ENCODE measurements around the gene ZNF304. TPM values are rescaled to one million over a fixed set of nuclear protein-coding genes. Genes with fewer than 3 reads are reported as not detected.
A peak's percentile ranks its signal among the peaks of the same experiment; 100 is the strongest.

The ZNF304 gene
- total RNA-seq, 1 experiment from 2014 or later = 8.1 TPM

DNA sequence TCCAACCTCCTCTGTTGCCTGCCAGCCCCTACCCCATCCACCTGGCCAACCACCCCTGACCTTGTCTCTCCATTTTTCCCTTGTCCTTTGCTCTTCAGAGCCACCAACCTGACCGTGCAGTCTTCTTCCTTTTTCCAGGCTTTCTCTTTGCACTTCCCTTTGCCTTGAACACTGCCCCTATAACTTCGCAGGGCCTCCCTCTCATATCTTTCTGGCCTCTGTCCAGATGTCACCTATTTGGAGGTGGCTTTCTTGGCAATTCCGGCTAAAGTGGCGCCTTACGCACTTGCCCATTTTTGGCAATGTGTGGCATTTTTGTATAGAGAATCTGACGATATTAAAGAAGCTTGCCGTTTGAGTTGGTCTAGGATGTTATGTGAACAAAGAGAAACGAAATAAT is 30.0 kb upstream of the ZNF304 start:
- peak overlapping the region; percentile 94 for H3K9ac ChIP-seq (ENCODE audit: low read length)
- CTCF ChIA-PET = interaction anchor here (0.6 kb wide), 1 partner anchor 26 kb away, joined by 3 read pairs; no protein-coding TSS in a partner anchor
- no peaks in the 10 kb centered on the region for H3K9me2 ChIP-seq (replicated peaks; ENCODE audit: low read length)
- H3K4me1 ChIP-seq (ENCODE audit: insufficient read depth, low read length) = peaks cover 23% of the 10 kb centered on the region
- BruUV-seq (replicated peaks) = no TSS peak
- intact Hi-C loops (cut with micrococcal nuclease) = no loop called here
- peaks cover 33% of the 10 kb centered on the region for H3K79me2 ChIP-seq (ENCODE audit: low read length)
- peak overlapping the region; percentile 94 for H3K4me2 ChIP-seq (ENCODE audit: low read length)
- no peaks in the 10 kb centered on the region for H3F3A ChIP-seq (ENCODE audit: low read length, unreplicated experiment)
- DNase-seq = no peak
- peak overlapping the region; percentile 87 for H2AFZ ChIP-seq (ENCODE audit: low read length)
- H3K27ac ChIP-seq (ENCODE audit: low read length) = no peak overlapping the region
- H4K20me1 ChIP-seq (ENCODE audit: low read length) = no peaks in the 10 kb centered on the region
- TF ChIP-seq EZH2 (IDR thresholded peaks at IDR 0.05; ENCODE audit: low read length, unreplicated experiment) (no peak), EZH2phosphoT487 (IDR thresholded peaks at IDR 0.05; ENCODE audit: borderline replicate concordance, low read length) (no peak)
- TF ChIP-seq, protein P1, sequence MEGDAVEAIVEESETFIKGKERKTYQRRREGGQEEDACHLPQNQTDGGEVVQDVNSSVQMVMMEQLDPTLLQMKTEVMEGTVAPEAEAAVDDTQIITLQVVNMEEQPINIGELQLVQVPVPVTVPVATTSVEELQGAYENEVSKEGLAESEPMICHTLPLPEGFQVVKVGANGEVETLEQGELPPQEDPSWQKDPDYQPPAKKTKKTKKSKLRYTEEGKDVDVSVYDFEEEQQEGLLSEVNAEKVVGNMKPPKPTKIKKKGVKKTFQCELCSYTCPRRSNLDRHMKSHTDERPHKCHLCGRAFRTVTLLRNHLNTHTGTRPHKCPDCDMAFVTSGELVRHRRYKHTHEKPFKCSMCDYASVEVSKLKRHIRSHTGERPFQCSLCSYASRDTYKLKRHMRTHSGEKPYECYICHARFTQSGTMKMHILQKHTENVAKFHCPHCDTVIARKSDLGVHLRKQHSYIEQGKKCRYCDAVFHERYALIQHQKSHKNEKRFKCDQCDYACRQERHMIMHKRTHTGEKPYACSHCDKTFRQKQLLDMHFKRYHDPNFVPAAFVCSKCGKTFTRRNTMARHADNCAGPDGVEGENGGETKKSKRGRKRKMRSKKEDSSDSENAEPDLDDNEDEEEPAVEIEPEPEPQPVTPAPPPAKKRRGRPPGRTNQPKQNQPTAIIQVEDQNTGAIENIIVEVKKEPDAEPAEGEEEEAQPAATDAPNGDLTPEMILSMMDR (conservative IDR thresholded peaks at IDR 0.05; ENCODE audit: low read depth, low read length) = no peak
- POLR2A ChIA-PET (ENCODE audit: unreplicated experiment) = interaction anchor here (0.6 kb wide), 1 partner anchor 44 kb away, joined by 4 read pairs; no protein-coding TSS in a partner anchor
- no peaks in the 10 kb centered on the region for H3K27me3 ChIP-seq (ENCODE audit: low read length)
- H3K9me3 ChIP-seq (ENCODE audit: low read length) = no peaks in the 10 kb centered on the region
- H3K4me3 ChIP-seq (ENCODE audit: low read length) = peak overlapping the region; percentile 88
- peaks cover 24% of the 10 kb centered on the region for H3K36me3 ChIP-seq (ENCODE audit: low read depth, low read length)
- no peak for ATAC-seq

DNA sequence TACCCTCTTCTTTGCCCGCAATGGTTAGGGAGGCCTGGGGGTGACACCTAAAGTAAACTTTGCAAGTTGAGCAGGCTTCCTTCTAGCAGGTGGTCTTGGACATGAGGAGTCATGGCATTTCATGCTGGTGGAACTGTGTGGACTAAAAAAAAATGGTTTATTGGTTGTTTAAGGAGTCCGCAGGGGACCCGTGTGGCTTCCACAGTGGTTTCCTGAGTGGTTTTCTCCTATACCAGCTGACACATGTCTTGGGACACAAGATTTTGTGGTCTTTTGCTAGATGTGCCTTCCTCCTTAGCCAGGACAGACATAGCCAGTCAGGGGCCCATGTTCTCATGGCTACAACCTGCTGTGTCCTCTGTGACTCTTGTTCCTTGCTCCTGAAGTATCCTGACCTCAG is 29.3 kb upstream of the ZNF304 start:
- no peak for TF ChIP-seq EZH2 (IDR thresholded peaks at IDR 0.05; ENCODE audit: low read length, unreplicated experiment)
- TF ChIP-seq, protein P1 (conservative IDR thresholded peaks at IDR 0.05; ENCODE audit: low read depth, low read length) = no peak
- TF ChIP-seq EZH2phosphoT487 (IDR thresholded peaks at IDR 0.05; ENCODE audit: borderline replicate concordance, low read length) = no peak
- DNase-seq (no peak), ATAC-seq (no peak)
- intact Hi-C loops (cut with micrococcal nuclease) = no loop called here
- BruUV-seq (replicated peaks) = no TSS peak
- H3K9ac ChIP-seq (ENCODE audit: low read length) = no peak overlapping the region
- H4K20me1 ChIP-seq (ENCODE audit: low read length) = no peaks in the 10 kb centered on the region
- no peak overlapping the region for H2AFZ ChIP-seq (ENCODE audit: low read length)
- H3F3A ChIP-seq (ENCODE audit: low read length, unreplicated experiment) = no peaks in the 10 kb centered on the region
- CTCF ChIA-PET = interaction anchor here (0.6 kb wide), 1 partner anchor 26 kb away, joined by 3 read pairs; no protein-coding TSS in a partner anchor
- peaks cover 29% of the 10 kb centered on the region for H3K36me3 ChIP-seq (ENCODE audit: low read depth, low read length)
- peak overlapping the region; percentile 94 for H3K4me2 ChIP-seq (ENCODE audit: low read length)
- no peak overlapping the region for H3K27ac ChIP-seq (ENCODE audit: low read length)
- no peaks in the 10 kb centered on the region for H3K9me2 ChIP-seq (replicated peaks; ENCODE audit: low read length)
- peaks cover 23% of the 10 kb centered on the region for H3K4me1 ChIP-seq (ENCODE audit: insufficient read depth, low read length)
- peak overlapping the region; percentile 88 for H3K4me3 ChIP-seq (ENCODE audit: low read length)
- no peaks in the 10 kb centered on the region for H3K9me3 ChIP-seq (ENCODE audit: low read length)
- no peaks in the 10 kb centered on the region for H3K27me3 ChIP-seq (ENCODE audit: low read length)
- POLR2A ChIA-PET (ENCODE audit: unreplicated experiment) = interaction anchor here (0.6 kb wide), 1 partner anchor 44 kb away, joined by 4 read pairs; no protein-coding TSS in a partner anchor
- peaks cover 33% of the 10 kb centered on the region for H3K79me2 ChIP-seq (ENCODE audit: low read length)

DNA sequence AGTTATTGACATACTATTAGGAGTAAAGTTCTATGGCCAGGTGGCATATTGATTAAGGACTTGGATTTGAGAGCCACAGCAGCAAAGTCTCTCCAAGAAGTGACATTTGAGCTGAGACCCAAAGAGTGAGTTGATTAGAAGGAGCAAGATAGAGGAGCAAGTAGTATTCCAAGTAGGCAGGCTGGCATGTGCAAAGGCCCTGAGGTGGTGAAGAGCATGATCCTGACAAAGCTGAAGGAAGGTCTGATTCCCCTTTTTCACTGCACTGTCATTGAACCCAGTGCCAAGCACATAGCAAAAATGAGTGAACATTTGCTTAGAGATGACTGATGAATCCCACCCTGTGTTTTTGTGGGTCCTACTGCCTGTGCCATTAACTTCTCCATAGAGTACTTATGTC is 26.1 kb upstream of the ZNF304 start:
- no peak for DNase-seq
- H3K9me2 ChIP-seq (replicated peaks; ENCODE audit: low read length) = no peaks in the 10 kb centered on the region
- intact Hi-C loops (cut with micrococcal nuclease) = no loop called here
- TF ChIP-seq EZH2 (IDR thresholded peaks at IDR 0.05; ENCODE audit: low read length, unreplicated experiment) (no peak), EZH2phosphoT487 (IDR thresholded peaks at IDR 0.05; ENCODE audit: borderline replicate concordance, low read length) (no peak)
- TF ChIP-seq, protein P1 (conservative IDR thresholded peaks at IDR 0.05; ENCODE audit: low read depth, low read length) = no peak
- BruUV-seq (replicated peaks) = no TSS peak
- H2AFZ ChIP-seq (ENCODE audit: low read length) = no peak overlapping the region
- no peaks in the 10 kb centered on the region for H4K20me1 ChIP-seq (ENCODE audit: low read length)
- no peak overlapping the region for H3K9ac ChIP-seq (ENCODE audit: low read length)
- ATAC-seq = no peak
- ChIA-PET POLR2A (ENCODE audit: unreplicated experiment) (no interaction called here), CTCF (no interaction called here)
- H3F3A ChIP-seq (ENCODE audit: low read length, unreplicated experiment) = no peaks in the 10 kb centered on the region
- H3K4me2 ChIP-seq (ENCODE audit: low read length) = no peak overlapping the region
- H3K4me1 ChIP-seq (ENCODE audit: insufficient read depth, low read length) = peaks cover 17% of the 10 kb centered on the region
- H3K4me3 ChIP-seq (ENCODE audit: low read length) = no peak overlapping the region
- H3K79me2 ChIP-seq (ENCODE audit: low read length) = peaks cover 33% of the 10 kb centered on the region
- peaks cover 53% of the 10 kb centered on the region for H3K36me3 ChIP-seq (ENCODE audit: low read depth, low read length)
- no peaks in the 10 kb centered on the region for H3K9me3 ChIP-seq (ENCODE audit: low read length)
- H3K27me3 ChIP-seq (ENCODE audit: low read length) = no peaks in the 10 kb centered on the region
- no peak overlapping the region for H3K27ac ChIP-seq (ENCODE audit: low read length)

Measured in PC-3 (cell line).